SK-N-SH treated with all-trans-retinoic acid at 6 μM for 48 hours (cell line): ENCODE measurements around the gene PPARGC1A.

Experiments
- ATAC-seq: fragments of 200-7000 bp; cut with Tn5 transposase; 3 replicates; pipeline ENCODE4 v1.9.1; 2020; ENCODE audit warnings: mild to moderate bottlenecking, moderate library complexity
- BACH2 ChIP-seq: fragments of 250-450 bp; sonication (Bioruptor Pico); IDR thresholded peaks from 2 replicates; pipeline ENCODE4 v1.9.0; 2021; ENCODE audit warnings: mild to moderate bottlenecking, borderline replicate concordance
- CSDC2 ChIP-seq: fragments of 250-450 bp; sonication (Bioruptor Pico); IDR thresholded peaks from 2 replicates; pipeline ENCODE4 v1.5.0; 2020; ENCODE audit warnings: mild to moderate bottlenecking, moderate library complexity
- ESRRG ChIP-seq: fragments of 250-450 bp; sonication (Bioruptor Pico); IDR thresholded peaks from 2 replicates; pipeline ENCODE4 v1.6.1; 2021; ENCODE audit warnings: mild to moderate bottlenecking
- GLIS3 ChIP-seq: fragments of 250-450 bp; sonication (Bioruptor Pico); IDR thresholded peaks from 2 replicates; pipeline ENCODE4 v1.5.0; 2020; ENCODE audit warnings: mild to moderate bottlenecking, moderate library complexity
- ISL1 ChIP-seq: fragments of 250-450 bp; sonication (Bioruptor Pico); IDR thresholded peaks from 2 replicates; pipeline ENCODE4 v2.1.2; 2022; ENCODE audit warnings: mild to moderate bottlenecking, moderate library complexity
- OSR1 ChIP-seq: fragments of 250-450 bp; sonication (Bioruptor Pico); IDR thresholded peaks from 2 replicates; pipeline ENCODE4 v1.8.0; 2022; ENCODE audit warnings: moderate library complexity, mild to moderate bottlenecking, inconsistent platforms
- PPARA ChIP-seq: fragments of 250-450 bp; sonication (Bioruptor Pico); IDR thresholded peaks from 2 replicates; pipeline ENCODE4 v1.5.0; 2020; ENCODE audit warnings: mild to moderate bottlenecking, borderline replicate concordance
- RARB ChIP-seq: fragments of 250-450 bp; sonication (Bioruptor Pico); IDR thresholded peaks from 2 replicates; pipeline ENCODE4 v1.8.0; 2021; ENCODE audit warnings: mild to moderate bottlenecking, moderate library complexity
- SNAI2 ChIP-seq: fragments of 250-450 bp; sonication (Bioruptor Pico); IDR thresholded peaks from 2 replicates; pipeline ENCODE4 v1.5.0; 2020; ENCODE audit warnings: mild to moderate bottlenecking, moderate library complexity
- TCF4 ChIP-seq: fragments of 250-450 bp; sonication (Bioruptor Pico); IDR thresholded peaks from 2 replicates; pipeline ENCODE4 v1.8.0; 2021; ENCODE audit warnings: mild to moderate bottlenecking, moderate library complexity, borderline replicate concordance
- TOX ChIP-seq: fragments of 250-450 bp; sonication (Bioruptor Pico); IDR thresholded peaks from 2 replicates; pipeline ENCODE4 v1.8.0; 2021; ENCODE audit warnings: mild to moderate bottlenecking, moderate library complexity, borderline replicate concordance
- ZC3H10 ChIP-seq: fragments of 250-450 bp; sonication (Bioruptor Pico); IDR thresholded peaks from 2 replicates; pipeline ENCODE4 v1.5.1; 2021; ENCODE audit warnings: mild to moderate bottlenecking, moderate library complexity
- ZFP3 ChIP-seq: fragments of 250-450 bp; sonication (Bioruptor Pico); IDR thresholded peaks from 2 replicates; pipeline ENCODE4 v1.5.0; 2020; ENCODE audit warnings: mild to moderate bottlenecking, moderate library complexity
- ZFP30 ChIP-seq: fragments of 450-650 bp; formaldehyde crosslinking; IDR thresholded peaks from 2 replicates; pipeline ENCODE4 v1.5.0; 2022; ENCODE audit warnings: mild to moderate bottlenecking, moderate library complexity
- ZNF70 ChIP-seq: fragments of 450-650 bp; formaldehyde crosslinking; IDR thresholded peaks from 2 replicates; pipeline ENCODE4 v1.5.0; 2020; ENCODE audit warnings: mild to moderate bottlenecking, moderate library complexity
- ZNF8 ChIP-seq: fragments of 450-650 bp; formaldehyde crosslinking; IDR thresholded peaks from 2 replicates; pipeline ENCODE4 v1.5.0; 2020; ENCODE audit warnings: mild to moderate bottlenecking, moderate library complexity
- TF ChIP-seq, protein P1 (sequence below): fragments of 250-450 bp; sonication (Bioruptor Pico); IDR thresholded peaks from 2 replicates; pipeline ENCODE4 v1.5.0; 2020; ENCODE audit warnings: mild to moderate bottlenecking, moderate library complexity
- TF ChIP-seq, protein P2 (sequence below): fragments of 250-450 bp; sonication (Bioruptor Pico); IDR thresholded peaks from 2 replicates; pipeline ENCODE4 v1.5.1; 2020; ENCODE audit warnings: low read depth, mild to moderate bottlenecking, moderate library complexity
- TF ChIP-seq, protein P3 (sequence below): fragments of 250-450 bp; sonication (Bioruptor Pico); IDR thresholded peaks from 2 replicates; pipeline ENCODE4 v1.5.1; 2021; ENCODE audit warnings: mild to moderate bottlenecking, moderate library complexity

PPARGC1A gene

DNA sequence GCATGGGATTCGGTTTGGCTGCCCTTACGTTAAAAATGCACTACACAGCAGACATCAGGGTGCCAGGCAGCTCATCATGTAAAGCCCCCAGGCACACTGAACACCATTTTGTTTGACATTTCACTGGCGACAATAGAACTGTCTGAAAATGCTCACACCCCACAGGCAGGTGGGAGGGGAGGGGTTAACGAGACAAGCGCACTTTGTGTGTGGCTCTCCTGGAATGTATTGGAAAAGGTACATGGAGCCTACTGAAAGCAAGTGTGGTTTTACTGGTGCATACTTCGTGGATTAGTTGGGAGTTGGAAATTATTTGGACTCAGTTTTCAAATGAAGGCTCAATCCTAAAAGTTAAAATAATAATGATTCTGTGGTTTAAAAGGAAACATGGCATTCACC, 31.6 kb upstream of the PPARGC1A start:
- no peak for TF ChIP-seq BACH2
- TF ChIP-seq SNAI2 (CRISPR knock-in tag), result no peak
- TF ChIP-seq, protein P1, sequence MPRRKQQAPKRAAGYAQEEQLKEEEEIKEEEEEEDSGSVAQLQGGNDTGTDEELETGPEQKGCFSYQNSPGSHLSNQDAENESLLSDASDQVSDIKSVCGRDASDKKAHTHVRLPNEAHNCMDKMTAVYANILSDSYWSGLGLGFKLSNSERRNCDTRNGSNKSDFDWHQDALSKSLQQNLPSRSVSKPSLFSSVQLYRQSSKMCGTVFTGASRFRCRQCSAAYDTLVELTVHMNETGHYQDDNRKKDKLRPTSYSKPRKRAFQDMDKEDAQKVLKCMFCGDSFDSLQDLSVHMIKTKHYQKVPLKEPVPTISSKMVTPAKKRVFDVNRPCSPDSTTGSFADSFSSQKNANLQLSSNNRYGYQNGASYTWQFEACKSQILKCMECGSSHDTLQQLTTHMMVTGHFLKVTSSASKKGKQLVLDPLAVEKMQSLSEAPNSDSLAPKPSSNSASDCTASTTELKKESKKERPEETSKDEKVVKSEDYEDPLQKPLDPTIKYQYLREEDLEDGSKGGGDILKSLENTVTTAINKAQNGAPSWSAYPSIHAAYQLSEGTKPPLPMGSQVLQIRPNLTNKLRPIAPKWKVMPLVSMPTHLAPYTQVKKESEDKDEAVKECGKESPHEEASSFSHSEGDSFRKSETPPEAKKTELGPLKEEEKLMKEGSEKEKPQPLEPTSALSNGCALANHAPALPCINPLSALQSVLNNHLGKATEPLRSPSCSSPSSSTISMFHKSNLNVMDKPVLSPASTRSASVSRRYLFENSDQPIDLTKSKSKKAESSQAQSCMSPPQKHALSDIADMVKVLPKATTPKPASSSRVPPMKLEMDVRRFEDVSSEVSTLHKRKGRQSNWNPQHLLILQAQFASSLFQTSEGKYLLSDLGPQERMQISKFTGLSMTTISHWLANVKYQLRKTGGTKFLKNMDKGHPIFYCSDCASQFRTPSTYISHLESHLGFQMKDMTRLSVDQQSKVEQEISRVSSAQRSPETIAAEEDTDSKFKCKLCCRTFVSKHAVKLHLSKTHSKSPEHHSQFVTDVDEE (CRISPR knock-in tag), result no peak
- no peak for TF ChIP-seq GLIS3 (CRISPR knock-in tag)
- TF ChIP-seq ISL1 (CRISPR knock-in tag), result no peak
- TF ChIP-seq, protein P2, sequence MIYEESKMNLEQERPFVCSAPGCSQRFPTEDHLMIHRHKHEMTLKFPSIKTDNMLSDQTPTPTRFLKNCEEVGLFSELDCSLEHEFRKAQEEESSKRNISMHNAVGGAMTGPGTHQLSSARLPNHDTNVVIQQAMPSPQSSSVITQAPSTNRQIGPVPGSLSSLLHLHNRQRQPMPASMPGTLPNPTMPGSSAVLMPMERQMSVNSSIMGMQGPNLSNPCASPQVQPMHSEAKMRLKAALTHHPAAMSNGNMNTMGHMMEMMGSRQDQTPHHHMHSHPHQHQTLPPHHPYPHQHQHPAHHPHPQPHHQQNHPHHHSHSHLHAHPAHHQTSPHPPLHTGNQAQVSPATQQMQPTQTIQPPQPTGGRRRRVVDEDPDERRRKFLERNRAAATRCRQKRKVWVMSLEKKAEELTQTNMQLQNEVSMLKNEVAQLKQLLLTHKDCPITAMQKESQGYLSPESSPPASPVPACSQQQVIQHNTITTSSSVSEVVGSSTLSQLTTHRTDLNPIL (CRISPR knock-in tag), result no peak
- TF ChIP-seq, protein P3, sequence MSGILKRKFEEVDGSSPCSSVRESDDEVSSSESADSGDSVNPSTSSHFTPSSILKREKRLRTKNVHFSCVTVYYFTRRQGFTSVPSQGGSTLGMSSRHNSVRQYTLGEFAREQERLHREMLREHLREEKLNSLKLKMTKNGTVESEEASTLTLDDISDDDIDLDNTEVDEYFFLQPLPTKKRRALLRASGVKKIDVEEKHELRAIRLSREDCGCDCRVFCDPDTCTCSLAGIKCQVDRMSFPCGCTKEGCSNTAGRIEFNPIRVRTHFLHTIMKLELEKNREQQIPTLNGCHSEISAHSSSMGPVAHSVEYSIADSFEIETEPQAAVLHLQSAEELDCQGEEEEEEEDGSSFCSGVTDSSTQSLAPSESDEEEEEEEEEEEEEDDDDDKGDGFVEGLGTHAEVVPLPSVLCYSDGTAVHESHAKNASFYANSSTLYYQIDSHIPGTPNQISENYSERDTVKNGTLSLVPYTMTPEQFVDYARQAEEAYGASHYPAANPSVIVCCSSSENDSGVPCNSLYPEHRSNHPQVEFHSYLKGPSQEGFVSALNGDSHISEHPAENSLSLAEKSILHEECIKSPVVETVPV, result no peak
- TF ChIP-seq ESRRG (CRISPR knock-in tag), result no peak
- TF ChIP-seq ZFP30 (CRISPR knock-in tag), result no peak
- TF ChIP-seq ZC3H10 (CRISPR knock-in tag), result no peak

DNA sequence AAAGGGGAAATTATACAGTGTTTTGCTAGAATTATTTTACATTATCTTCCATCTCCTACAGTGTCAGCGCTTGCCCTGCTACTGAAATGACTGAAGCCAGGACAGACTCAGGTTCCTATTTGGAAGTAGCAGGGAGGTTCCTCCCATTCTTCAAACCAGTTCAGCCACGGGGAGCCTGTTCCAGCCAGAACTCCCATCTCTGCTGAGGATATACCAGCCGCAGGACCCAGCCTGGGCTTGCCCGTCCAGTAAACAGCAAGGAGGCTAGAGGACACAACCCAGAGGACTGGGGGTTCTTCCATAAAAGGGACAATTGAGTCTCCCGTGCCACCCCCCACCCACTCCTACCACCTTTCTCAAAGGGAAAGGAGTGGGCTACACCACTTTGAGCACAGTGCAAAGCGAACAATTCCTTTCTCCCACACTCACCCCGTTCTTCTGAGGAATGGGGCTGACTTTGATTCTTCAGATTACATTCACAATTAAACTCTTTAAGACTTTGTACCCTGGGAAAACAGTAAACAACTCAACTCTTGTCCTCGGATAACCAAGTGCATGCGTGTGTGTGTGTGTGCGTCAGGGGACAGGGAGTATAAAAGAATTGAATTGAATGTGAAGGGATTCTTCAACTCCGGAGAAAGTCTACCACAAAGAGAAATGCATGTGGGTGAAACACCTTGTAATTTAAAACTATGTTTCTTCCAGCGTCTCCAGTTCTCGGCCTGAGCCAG, 31.0 kb upstream of the PPARGC1A start:
- ATAC-seq, result no peak
- TF ChIP-seq ISL1 (CRISPR knock-in tag) (no peak), ZC3H10 (CRISPR knock-in tag) (no peak), GLIS3 (CRISPR knock-in tag) (no peak), OSR1 (CRISPR knock-in tag) (no peak), ZFP3 (no peak), BACH2 (no peak), ZNF70 (CRISPR knock-in tag) (no peak), ZFP30 (CRISPR knock-in tag) (no peak), TOX (CRISPR knock-in tag) (no peak), PPARA (CRISPR knock-in tag) (no peak), CSDC2 (no peak), TCF4 (CRISPR knock-in tag) (no peak), RARB (CRISPR knock-in tag) (no peak), ESRRG (CRISPR knock-in tag) (no peak), ZNF8 (no peak), SNAI2 (CRISPR knock-in tag) (no peak)
- TF ChIP-seq, protein P1 (CRISPR knock-in tag), result no peak
- TF ChIP-seq, protein P2 (CRISPR knock-in tag), result no peak
- TF ChIP-seq, protein P3, result no peak
- TF ChIP-seq, all 23 proteins: peak for 0

More for the DNA sequence above, 31.6 kb upstream of the PPARGC1A start:
- ATAC-seq, result no peak
